HG02571 (cell line): ENCODE data around the gene ZGLP1.

Experiments used
- ATAC-seq: cut with Tn5 transposase; IDR thresholded peaks from one replicate; pipeline ENCODE4 v1.9.1; 2021; ENCODE audit warnings: mild to moderate bottlenecking, moderate library complexity; ENCODE audit not compliant: unreplicated experiment

ZGLP1 gene

GRCh38 chr19:10328558-10329429, 19.2 kb upstream of the ZGLP1 start:
- no peak for ATAC-seq

DNA sequence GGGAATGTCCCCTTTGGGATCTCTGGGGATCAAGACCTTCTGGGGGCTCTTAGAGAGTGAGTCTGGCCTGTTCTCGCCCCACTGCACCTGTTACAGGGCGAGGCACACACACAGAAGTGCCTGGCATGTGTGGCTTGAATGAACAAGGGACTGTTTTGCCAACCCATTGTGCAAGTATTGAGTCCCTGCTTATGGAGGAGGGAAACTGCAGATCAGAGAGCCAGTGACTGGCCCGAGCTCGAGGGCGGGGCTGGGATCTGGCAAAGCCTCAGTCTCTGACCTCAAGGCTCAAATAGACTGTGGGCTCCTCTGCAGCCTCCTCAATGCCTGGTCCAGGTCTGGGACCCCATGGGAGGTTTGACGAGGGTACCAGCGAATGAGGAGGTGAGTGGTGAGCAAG, 18.2 kb upstream of the ZGLP1 start:
- no peak for ATAC-seq

- no peak for ATAC-seq
Measured at GRCh38 chr19:10325732-10326131, 16.1 kb upstream of the ZGLP1 start.

DNA sequence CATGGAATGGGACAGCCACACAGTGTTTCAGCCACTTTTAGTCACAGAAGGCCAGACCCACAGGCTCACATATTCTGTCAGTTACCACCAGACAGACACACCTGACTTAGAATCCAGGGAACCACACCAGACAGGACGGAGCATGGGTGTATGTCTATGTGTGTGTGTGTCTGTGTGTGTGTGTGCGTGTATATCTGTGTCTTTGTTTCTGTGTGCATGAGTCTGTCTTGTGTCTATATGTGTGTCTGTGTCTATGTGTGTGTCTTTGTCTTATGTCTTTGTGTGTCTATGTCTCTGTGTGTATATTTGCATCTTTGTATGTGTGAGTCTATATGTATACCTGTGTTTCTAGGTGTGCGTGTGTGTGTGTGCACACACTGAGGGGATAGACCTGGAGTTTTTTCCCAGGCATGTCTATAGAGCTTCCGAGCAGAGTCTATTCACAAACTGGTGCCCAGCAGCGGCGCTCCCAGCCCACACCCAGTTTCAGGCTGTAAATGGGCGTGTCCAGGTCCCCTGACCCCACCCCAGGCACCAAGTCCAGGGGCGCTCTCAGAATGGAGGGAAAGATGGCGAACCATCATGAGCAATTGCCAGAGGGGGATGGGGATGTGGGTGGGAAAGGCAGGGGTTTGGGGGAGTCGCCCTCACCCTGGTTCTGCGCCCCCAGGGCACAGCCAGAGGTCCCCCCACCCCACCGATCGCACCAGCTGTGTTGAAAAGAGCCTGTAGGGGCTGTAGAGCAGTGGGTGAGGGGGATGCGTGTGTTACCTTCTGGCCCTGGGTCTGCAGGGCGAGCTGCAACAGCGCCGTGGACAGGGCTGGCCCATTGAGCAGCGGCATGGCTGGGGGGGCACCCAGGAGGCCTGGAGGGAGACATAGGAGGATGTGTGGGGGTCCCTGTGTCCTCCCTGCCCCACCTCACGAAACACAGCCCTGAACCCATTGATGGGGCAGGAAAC, 12.5 kb upstream of the ZGLP1 start:
- no peak for ATAC-seq

GRCh38 chr19:10321417-10321797, 11.8 kb upstream of the ZGLP1 start:
- ATAC-seq: no peak

GRCh38 chr19:10320602-10321416, 11.2 kb upstream of the ZGLP1 start:
- ATAC-seq: no peak

DNA sequence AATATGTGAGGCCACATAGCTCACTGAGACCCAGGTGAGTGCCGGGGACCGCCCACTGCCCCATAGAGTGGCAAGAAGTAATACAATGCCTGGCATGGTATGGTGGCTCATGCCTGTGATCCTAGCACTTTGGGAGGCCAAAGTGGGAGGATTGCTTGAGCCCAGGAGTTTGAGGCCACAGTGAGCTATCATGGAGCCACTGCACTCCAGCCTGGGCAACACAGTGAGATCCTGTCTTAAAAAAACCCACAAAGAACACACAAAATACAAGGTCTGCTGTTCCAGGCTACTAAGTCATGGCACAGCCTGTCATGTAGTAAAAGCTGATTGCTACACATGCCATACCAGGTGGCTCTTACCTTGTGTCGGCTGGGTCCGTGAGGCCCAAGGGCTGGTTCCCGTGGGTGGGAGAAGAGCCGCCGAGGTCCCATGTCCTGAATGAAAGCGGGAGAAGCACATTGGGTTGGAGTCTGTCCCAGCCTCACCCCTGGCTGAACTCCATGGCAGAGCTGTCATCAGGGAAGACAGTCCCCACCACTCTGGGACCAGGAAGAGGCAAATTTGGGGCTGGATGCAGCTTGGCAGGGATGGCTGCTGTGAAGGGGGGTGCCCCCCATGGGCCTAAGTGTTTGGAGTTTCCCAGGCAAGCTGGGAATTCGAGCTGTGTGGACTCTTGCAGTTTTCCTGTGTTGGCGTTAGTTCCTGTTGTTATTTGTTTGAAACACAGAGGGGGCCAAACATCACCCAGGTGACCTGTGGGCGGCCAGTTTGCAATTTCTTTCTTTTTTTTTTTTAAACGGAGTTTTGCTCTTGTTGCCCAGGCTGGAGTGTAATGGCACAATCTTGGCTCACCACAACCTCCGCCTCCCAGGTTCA, 9.4 kb upstream of the ZGLP1 start:
- ATAC-seq: no peak

GRCh38 chr19:10317857-10318462, 8.3 kb upstream of the ZGLP1 start:
- ATAC-seq: no peak

GRCh38 chr19:10317045-10317856, 7.6 kb upstream of the ZGLP1 start:
- no peak for ATAC-seq

DNA sequence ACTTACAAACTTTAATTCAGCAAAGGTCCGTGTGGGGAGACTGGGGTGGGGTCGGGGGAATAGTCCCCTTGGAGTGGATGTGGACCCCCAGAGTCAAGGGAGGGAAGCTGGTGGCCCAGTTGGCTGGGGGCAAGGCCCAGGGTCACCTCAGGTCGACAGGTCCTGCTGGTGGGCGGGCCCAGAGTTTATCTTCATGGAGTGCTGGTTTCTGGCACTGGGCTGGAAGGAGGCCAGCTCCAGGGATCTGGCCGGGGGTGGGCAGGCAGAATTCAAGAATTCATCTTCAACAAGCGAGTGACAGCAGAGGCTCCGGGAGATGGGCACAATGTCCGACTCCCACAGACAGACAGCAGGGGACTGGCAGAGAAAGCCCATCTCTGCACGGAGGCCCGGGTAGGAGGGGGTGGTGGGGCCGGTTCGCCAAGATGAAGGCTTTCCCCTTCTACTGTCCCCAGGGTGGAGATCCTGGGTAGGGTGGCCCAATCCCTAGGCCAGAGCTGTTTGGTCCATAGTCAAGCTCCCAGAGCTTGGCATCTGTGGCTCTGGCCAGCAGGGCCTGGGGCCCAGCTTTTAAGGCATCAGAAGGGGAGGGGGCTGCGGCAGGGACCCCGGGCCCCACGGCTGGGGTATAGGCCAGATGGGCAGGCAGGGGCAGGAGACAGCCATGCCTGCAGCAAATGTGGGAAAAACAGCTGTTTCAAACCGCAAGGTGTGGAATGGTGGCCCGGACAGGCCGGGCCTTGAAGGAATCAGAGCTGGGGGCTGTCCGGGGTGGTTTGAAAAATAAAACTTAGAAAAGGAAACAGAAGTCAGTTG, 6.8 kb upstream of the ZGLP1 start:
- ATAC-seq: no peak

DNA sequence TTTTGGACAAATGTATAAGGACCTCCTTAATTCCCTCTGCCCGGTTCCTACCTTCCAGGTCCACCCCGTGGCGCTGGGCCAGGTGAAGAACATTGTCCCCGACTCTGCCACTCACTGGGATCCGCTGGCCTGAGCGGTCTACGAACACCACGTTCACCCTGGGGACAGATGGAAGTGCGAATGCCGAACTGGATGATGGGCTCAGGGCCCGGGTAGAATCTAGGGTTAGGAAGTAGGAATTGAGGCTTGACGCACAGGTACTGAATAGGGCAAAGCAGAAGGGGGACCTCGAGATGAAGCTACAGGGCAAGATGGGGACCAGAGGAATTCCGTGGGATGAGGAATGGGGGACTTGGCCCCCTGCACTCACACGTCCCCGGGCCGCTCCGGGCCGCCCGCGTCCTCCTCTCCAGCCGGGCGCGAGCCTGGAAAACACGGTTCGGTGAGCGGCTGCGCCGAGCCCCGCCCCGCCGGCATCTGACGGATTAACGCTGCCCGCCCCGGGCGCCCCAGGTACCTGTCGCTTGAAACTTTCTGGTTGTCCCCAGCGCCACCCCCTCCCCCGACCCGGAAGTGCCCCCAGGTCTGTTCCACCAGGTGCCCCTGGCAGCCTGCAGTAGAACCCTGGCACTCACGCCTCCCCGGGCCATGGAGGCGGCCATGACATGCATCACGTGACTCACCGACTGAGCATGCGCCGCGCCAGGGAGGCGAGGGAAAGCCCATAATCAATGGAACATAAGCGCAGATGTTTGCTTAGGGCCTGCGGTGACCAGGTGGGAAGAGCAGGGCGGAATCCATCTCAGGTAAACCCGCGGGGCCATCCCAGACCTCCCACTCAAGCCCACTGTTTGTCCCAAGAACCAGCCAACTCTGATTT, 6.0 kb upstream of the ZGLP1 start, which contains the start of gene FDX2:
FDX2 (minus strand) TSS at position 681 of the 880 bp plus-strand sequence; CDS start at position 662, 19 bp downstream.
- no peak for ATAC-seq

DNA sequence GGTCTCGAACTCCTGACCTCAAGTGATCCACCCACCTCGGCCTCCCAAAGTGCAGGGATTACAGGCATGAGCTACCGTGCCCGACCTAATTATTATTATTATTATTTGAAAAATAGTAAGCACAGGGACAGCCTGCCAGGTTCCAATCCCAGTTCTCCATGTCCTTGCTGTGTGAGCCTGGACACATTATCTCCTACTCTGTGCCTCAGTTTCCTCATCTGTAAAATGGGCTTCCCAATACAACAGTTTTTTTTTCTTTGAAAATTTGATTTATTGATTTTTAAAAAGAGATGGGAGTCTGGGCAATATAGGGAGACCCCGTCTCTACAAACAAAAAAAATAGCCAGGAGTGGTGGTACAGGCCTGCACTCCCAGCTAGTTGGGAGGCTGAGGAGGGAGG, 3.3 kb downstream of the ZGLP1 start:
- ATAC-seq: no peak

DNA sequence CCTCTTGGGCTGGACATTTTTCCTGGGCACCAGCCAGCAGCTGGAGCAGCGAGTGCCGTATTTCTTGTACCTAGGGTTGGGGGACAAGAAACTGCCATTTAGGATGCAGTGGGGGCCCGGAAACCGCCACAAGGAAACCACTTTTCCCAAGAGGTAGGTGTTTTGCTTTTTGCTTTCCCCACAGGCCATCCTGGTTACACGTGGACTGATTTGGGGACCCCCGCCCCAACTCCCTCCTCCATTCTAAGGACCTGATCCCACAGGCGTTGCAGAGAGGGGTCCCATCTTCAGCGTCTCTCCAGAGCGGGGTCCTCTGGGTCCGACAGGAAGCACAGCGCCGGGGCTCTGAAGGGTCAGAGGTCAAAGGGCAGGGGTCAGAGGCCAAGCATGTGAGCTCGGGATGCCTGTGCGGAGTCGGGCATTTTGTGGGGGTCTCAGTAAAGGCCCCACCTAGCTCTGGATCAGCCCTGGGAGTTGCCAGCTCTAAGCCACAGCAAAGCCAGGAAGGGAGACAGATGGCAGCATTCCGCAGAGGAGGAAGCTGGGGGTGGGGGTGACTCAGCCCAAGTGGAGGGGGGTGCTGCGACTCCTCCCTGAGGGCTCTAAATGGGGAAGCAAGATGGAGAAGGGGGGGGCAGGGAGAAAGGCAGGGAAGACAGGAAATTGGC, 4.3 kb downstream of the ZGLP1 start:
- ATAC-seq: no peak

DNA sequence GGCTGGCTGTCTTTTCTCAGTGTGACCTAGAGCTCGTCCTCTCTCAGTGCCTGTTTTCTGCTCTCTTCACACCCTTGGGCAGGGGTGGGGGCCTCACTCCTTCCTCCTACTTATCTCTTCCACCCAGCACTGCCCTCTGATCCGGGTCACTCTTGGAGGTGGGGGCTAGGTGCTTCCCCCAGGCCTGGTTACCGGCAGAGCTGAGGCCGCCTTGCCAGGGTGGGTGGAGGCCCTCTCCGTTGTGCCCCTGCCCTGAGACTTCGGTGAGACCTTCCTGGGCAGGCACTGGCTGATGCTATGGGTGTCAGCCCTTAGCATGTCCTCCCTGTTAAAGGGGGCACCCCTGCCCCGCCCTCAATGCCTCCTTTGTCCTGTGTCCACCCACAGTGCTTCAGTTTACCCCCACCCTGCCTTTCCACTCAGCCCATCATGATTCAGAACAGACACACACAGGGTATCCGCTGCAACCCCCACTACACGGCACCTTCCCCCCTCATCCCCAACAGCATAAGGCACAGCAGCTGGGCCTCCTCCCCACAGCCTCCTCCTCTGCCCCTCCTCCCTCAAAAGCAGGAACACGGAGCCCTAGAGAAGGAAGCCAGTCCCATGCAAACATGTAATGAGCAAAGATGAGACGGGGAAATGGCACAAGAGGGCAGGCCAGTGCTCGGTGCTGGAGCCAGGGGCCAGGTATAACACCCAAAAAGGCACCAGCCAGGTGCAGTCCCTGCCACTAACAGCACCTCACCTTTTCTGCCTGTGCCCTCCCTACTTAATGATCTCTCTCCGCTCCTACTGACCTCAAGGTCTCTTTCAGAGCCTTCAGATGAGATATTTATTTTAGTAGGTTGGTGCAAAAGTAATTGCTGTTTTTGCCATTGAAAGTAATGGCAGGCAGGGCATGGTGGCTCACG, 9.8 kb downstream of the ZGLP1 start:
- no peak for ATAC-seq
